ENCODE results near the gene PCOLCE2.

The PCOLCE2 gene

DNA sequence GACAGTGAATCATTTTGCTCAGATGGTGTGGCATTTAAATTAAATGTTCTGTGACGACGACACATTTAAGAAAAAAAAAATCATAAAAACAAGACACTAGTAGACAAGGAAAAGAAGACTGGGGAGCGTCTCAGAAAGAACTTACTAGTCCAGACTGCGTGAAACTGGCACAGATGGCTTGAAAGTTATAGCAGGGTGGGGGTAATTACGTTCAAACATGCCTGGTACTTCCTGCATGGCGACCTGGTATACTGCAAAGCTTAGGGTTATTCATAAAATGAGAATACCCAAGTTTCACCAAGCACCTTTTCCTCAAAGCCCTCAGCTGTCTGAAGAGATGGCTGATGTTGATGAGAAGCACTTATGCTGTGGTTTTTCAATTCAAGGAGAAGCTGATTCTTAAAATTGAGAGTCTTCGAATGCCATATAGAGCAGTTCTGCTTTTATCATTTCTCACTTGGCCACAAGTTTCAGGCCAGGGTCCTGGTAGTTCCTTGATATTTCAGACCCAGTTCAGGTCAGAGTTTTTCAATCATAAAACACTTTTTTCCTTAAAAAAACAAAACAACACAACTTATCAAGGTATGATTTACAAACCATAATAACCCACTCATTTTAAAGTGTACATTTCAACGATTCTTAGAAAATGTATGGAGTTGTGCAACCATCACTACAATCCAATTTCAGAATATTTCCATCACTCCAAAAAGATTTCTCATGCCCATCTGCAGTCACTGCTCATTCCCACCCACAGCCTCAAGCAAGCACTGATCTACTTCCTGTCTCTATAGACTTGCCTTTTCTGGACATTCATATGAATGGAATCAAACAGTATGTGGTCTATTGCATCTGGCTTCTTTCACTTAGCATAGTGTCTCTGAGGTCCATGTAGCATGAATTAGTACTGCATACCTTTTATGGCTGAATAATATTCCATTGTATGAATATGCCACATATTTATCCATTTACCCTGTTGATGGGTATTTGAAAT lies 24.7 kb downstream of the PCOLCE2 start:
- peak; percentile 26 for DNase-seq

DNA sequence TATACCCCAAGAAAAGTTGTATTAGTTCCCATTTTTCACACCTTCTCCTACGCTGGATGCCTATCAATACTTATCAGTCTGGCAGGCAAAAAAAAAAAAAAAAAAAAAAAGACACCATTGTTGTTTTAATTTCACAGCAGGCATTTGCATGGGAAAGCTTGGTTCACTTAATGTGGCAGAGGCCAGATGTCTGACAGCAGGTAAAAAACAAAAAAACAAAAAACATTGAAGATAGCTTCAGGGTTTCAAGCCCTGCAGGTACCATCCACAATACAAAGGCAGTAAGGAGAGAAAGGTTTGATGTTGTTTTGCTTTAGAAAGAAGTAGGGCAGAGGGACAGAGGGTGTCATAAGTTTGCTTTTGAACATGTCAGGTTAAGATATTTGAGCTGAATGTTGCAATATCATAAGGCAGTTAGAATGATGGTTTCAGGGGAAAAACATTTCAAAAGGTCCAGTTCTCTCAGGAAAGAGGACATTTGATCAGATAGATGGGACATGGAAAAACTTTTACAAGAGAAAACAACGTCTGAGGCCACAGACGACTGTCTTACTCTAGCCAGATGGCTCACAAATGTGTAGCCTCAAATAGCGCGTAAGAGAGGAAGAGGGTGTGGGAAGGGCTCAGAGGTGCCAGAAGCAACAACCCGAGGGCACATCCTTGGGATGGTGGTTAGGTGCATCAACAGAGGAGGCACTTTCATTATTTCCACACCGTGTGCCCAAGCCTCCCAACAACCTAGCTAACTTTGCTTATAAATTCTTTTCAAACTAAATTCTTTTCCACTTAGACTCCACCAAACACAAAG lies 25.7 kb downstream of the PCOLCE2 start:
- DNase-seq, result peak; percentile 13

DNA sequence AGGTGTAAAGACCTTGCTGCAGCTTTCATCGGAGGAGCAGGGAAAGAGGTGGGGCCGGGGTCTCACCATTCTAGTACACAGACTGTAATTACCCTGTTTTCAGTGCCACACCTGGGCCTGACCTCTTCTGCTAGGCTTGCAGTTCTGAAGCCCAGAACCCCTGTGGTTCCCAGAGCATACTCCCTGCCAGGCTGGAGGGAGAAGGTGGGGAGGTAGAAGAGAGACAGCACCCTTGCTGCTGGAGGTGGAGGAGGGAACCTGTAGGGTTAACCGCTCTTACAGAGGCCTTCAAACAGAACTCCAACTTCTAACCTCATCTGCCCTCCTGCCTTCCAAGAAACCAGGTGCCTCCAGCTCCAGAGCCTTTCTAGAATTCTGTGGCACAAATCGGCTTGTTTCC lies 27.0 kb downstream of the PCOLCE2 start:
- DNase-seq, result no peak

DNA sequence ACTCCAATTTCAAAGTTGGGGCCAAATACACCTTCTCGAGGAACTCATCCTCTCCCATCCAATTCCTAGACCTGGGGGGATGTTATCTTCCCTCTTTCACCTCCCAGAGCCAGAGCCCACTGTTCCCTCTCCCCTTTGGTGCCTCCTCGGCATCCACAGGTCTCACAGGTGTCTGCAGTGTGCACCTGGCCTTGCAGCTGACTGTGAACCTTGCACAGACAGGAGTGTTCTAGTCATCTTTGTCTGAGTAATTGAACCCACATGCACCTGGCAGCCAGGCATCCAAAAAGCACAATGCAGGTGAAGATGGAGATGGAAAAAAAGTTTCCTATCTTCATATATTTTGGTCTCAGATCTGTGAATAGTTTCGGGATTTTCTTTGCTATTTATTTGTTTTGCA lies 30.8 kb downstream of the PCOLCE2 start:
- no peak for DNase-seq

DNA sequence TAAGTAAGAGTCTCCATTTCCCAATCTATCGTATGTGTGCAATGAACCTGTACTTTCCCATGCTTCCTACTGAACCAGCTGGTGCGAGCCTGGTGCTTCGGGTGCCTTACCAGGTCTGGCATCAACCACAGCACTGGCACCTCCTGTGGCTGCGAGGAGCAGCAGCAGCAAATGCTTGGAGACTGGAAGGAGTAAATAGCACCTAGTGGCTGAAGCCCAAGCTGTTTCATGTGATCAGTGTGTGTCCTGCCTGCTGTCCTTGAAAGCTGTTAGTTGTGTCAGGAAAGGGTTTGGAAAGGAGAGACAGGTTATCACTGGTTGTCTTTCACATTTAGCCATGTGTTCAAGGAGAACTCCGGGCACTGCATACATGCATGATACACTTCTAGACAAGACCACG lies 31.8 kb downstream of the PCOLCE2 start:
- DNase-seq, result no peak

DNA sequence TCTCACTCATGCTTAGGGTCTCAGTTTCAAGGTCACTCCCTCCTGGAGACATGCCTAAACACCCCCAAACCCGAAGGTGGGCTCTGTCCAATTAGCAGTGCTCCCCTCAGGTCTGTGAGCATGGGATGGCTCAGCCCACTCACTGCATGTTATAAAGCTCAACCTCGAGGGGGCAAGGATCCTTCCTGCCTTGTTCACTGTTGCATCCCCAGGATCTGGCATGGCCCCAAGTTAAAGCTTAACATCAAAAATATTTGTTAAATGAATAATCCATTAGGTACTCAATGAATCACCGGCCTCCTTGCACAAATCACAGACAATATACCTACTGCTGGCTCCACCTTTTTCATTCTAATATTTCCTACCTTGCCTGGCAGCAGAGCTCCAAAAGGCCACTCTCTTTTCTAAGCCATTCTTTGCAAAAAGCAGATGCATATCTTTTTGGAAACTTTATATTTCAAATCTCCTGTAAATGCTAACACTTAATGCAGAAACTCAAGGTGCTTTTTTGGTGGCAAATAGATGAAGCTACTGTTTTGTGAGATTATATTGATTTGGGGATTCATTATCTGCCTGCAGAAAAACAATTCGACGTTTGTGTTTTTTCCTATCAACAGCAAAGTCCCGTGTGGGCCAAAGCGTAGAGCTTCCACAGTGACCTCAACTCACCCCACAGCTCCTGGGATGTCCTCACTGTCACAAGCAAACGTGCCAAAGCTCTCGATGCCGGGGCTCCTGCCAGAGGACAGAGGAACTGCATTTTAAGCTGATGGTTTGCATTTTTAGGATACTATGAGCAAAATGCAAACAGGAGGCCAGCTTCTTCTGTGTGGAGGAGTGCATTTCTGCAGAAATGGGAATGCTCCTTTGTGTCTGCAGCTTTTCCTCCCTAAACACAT lies 35.4 kb downstream of the PCOLCE2 start:
- DNase-seq, result peak; percentile 71

DNA sequence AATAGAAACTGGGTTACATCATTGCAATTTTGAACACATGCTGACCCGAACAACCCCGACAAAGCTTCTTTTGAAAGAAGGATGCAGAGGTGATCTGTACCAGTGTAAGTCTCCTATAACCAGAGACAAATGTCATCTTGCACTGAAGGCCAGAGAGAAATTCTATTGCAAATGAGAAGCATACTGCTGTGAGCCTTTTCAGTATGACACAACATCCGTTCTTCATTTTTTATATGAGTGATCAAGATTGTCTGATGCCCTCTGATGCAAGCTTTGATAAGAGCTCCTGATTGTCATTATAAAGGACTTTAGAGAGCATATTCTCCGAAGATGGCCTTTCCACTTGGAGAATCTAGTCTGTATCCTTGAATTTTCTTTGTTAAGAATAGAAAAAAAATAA lies 36.9 kb downstream of the PCOLCE2 start:
- no peak for DNase-seq

DNA sequence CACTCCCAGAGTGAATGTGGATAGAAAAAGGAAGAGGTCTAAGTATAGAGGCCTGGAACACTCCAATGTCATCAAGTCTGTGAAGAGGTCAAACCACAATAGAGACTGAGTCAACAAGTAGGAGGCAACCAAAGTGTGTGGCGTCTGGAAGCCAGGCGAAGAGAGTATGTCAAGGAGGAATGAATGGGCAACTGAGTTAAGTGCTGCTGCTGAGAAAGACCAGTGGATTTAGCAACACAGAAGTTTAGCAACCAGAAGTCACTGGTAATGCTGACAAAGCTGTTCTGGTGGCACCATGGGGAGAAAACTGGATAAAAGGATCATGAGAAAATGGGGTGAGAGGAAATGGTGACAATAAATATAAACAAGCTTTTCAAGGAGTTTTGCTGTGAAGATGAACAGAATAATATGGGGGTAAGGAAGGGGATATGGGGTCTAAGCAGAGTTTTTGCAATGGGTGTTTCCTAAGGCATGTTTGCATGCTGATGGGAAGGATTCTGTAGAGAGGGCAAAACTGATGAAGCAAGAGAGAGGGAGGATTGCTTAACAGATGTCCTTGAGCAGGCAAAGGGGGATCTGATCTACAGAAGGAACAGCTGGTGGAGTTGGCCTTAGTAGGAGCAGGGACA lies 38.4 kb downstream of the PCOLCE2 start:
- peak; percentile 86 for DNase-seq

DNA sequence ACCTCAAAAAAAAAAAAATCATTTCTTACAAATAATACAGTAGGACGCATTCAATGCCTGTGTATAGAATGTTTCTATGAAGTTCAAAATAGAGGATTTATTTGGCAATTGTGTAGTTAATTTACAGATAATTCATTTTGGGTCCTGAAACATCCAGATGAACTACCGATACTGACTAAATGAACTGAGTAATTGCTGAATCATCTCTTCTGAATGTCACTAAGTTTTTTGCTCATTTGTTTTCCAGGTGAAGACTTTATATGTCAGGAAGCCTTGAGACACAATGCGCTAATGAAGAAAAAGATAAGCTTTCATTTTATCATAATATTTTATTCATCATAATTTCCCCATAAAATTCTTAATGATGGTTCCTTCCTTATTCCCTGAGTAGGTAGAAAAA lies 39.7 kb downstream of the PCOLCE2 start:
- no peak for DNase-seq

DNA sequence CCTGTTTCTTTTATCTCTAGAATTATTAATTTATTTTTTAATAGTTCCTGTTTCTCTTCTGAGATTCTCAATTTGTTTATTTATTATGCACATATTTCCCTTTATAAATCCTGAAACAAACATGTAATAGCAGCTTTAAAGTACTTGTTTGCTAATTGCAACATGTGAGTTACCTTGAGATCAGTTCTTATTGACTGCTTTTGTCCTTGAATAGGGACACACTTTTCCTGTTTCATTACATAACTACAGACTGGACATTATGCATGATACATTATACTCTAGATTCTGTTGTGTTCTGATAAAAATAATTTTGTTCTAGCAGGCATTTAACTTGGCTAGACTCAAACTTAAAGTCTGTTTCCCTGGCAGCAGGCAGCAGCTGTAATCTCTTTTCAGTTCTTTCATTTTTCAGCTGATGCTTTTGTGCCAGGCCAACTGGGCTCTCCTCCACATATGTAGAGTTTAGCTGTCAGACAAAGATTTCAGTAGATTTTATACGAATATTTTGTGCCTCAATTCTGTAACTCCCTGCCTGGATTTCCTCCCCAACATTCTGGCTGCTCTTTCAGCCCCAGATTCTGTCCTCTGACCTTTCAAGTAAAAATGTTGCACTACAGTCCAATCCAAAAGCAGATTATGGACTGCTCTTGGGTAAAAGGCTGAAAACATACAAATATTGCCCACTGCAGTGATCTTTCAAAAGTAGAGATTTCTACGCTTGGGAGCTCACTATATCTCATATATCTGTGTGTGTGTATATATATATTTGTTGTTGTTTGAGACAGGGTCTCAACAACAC lies 41.9 kb downstream of the PCOLCE2 start:
- DNase-seq, result no peak

DNA sequence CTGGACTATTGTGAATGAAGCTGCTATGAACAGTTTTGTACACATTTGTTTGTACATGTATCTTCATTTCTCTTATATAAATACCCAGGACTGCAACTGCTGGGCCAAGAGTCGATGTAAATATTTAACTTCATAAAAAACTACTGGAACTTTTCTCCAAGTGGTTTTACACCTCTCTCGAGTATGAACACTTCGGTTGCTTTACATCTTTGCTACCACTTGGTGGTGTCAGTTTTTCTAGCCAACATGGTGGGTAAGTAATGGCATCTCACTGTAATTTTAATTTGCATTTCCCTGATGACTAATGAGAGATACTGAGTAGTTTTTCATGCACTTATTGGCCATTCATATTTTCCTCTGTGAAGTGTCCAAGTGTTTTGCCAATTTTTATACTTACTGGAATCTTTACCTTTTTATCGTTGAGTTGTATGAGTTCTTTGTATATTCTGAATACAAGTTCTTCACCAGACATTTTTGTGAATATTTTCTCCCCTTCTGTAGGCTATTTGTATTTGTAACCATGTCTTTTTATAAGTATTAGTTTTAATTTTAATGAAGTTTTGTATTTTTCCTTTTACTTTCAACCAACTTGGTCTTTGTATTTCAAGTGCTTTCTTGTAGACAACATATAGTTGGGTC lies 44.4 kb downstream of the PCOLCE2 start:
- peak; percentile 56 for DNase-seq

DNA sequence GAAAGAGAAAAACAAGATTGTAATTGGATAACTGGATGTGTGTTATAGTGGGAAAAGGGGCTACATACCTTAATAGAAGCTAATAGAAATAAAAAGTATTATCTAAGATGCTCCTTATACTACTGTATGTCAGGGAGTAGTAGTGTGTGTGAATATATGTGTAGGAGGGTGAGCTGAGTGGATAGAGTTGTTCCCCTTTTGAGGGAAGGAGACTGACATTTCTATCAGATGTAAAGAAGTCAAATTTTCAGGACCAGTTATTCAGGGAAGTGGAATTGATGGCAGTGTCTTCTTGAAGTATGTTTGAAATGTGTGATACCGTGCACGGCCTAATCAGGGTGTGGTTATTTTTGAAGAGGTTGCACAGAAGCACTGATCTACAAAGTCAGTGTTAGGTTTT lies 49.1 kb downstream of the PCOLCE2 start:
- no peak for DNase-seq

DNA sequence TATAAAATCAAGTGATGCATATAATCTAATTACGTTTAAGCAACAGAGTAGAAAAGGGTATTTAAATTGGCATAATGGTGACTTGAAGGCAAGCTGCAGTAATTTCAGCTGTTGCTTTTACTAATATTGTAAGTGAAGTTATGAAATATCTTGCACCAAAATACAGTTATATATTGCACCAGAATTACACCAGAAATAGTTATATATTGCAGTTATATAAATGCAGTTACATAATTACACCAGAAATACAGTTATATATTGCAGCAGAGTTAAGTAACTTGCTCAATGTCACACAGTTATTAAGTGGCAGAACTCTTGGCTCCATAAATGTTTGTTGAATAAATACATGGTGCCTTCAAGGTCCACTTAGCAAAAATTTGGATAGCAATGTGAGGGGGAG lies 51.4 kb downstream of the PCOLCE2 start:
- DNase-seq, result no peak

DNA sequence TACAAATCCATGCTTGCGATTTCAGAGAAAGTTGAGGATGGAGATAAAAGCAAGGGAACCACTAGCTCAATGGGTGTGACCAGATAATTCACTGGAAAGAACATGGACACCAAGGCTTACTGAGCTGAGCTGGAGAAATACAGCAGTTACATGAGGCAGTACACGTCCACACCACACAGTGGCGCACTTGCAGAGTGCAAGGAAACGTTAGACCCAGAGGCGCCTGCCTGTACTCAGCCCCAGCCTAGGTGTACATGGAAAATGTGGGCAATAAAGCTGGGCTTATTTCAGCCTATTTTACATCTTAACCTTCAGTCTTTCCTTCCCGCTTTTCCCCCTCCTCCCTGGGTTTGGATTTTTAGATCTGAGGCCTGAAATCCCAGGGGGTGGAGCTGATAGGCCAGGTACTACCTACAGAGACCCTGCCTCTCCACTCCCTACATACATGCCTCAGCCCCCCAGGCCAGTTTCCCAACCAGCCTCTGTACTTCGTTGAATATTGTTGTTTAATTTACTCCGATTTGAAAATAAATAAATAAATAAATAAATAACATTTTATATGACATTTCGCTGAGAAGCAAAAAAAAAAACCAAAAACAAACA lies 60.1 kb downstream of the PCOLCE2 start:
- peak; percentile 68 for DNase-seq

DNA sequence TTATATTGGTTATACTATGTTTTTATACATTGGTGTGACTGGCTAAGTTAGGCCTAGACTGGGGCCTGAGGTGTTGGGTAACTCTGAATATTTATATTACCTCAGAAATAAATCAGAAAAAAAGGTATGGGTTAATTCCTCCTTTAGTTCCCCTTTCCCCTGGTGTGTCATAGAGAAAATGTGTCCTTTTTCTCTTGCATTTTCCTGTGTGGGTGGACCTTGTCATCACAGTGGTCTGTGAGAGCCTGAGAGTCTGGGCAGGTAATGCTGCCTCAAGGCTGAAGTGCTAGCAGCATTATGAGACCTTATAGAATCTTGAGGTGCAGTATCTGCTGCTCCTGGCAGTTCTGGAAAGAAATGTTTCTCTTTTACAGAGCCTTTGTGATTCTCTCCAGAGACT lies 69.7 kb downstream of the PCOLCE2 start:
- DNase-seq, result no peak

DNA sequence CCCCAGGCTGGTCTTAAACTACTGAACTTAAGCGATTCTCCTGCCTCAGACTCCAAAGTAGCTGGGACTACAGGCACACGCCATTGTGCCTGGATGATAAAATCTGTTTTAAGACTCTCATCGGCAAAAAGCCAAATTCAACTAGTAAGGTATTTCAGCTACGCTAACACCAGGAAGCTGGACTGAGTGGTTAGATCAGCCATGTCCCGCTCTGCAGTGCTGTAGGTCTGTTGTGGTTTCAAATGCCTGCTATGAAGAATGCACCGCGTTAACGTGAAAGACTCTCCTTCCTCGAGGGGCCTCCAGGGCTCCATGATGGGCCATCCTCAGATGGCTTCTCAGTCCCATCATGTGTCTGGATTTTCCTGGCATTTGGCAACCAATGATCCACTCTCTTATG lies 70.2 kb downstream of the PCOLCE2 start:
- no peak for DNase-seq

DNA sequence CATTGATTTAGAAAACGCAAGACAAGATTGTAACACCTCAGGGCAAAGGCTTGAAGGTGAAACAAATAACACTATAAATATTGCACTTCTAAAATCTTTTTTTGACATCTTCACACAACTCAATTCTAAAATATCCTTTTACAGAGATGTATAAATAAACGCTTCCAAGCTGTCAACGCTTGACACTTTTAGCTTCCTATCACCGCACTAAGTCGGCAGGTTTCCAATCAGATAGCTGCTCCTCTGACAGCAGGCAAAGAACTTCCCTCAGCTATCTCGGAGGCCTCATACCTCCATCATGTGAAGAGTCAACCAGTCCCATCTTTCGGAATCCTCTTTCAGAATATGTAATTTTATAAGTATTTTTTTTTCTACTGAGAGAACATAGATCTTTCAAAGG lies 71.0 kb downstream of the PCOLCE2 start:
- no peak for DNase-seq

DNA sequence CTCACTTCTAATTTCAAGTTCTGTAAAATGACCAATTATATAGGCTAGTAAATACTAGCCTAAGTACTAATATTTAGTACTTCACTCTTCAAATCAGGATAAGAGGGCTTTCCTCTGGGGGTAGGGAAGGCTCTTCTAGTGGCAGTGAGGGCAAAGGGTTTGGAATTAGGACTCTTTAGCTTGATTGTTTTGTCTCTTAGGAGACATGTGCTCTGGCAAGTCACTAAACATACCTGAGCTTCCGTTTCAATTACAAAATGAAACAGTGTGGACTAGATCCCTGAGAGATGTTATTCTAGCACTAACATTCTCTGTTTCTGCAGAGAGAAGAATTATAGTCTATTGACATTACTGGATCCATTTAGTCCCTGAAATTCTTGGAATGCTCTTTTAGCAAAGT lies 71.5 kb downstream of the PCOLCE2 start:
- no peak for DNase-seq

DNA sequence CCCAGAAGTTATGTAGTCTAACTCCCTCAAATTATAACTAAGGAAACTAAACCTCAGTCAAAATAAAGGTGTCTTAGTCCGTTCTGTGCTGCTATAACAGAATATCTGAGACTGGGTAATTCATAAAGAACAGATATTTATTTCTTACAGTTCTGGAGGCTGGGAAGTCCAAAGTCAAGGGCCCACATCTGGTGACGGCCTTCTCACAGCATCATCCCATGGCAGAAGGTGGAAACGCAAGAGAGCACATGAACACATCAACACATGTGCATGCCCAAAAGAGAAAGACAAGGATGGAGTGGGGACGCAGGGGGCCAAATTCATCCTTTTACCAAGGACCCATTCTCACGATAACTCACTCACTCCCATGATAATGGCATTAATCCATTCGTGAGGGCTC lies 73.1 kb downstream of the PCOLCE2 start:
- no peak for DNase-seq

DNA sequence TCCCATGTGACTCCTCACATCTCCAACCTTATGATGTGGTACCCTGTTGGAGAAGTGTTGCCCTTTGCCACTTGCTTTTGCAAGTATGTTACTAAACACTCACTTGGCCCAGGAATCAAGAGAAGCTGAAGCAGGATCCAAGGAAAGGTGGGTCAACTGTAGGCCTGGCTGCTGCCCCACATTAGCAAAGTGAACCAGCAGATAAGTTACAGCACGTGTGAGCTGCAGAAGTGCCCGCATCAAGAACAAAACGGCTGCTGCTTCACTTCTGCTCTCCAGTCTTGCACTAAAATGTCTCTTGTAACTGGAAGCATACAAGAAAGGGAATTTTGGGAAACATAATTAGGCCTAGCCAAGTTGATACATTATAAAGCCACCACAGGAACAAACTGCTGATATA lies 79.6 kb downstream of the PCOLCE2 start:
- no peak for DNase-seq
